ENCODE measurements around the gene HINFP.

The HINFP gene

GRCh38 chr11:119091966-119092879, 29.2 kb upstream of the HINFP start:
- no peak for TF ChIP-seq GATA2 (IDR thresholded peaks at IDR 0.05; ENCODE audit: low read depth, low read length)
- no peak for TF ChIP-seq GATA3 (IDR thresholded peaks at IDR 0.05; ENCODE audit: low read depth, low read length)

GRCh38 chr11:119092880-119093842, 28.2 kb upstream of the HINFP start:
- TF ChIP-seq GATA3 (IDR thresholded peaks at IDR 0.05; ENCODE audit: low read depth, low read length) (no peak), GATA2 (IDR thresholded peaks at IDR 0.05; ENCODE audit: low read depth, low read length) (no peak)

DNA sequence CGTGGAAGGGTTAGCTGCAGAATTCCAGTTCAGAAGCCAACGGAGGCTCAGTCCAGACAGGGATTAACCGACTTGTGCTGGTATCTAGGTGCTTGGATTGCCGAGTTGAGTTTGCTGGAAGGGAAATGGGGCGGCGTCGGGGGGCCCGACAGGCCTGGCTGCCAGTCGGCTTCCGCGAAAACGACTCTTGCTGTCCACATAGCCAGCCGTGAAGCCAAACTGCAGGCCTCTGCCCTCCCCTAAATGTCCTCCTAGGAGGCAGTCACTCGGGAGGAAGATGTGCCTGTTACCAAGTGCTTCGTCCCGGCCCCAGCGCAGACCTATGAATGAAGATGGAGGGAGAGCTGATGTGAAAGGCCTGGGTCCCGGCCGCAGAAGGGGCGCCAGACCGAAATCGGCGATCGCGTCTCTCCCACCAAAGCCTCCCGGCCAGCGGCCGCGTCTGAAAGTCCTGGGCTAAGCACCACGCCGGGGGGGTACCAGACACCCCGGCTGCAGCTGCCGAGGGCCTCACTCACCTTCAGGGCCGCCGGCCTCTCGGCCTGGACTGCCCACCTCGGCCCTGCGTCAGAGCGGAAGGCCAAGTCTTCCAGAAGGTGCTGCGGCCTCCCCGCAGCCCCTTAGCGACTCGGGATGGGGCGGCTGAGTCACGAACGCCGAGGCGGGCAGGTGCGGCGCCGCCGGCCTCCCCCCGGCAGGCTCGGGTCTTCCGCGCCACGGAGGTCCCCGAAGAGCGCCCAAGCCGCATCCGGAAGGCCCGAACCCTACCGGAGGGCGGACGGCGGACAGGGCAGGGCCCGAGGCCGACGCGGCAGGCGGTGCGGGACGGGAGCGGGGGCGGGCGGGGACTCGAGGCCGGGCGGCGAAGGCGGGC, 27.2 kb upstream of the HINFP start:
- TF ChIP-seq GATA3 (IDR thresholded peaks at IDR 0.05; ENCODE audit: low read depth, low read length) (no peak), GATA2 (IDR thresholded peaks at IDR 0.05; ENCODE audit: low read depth, low read length) (no peak)

DNA sequence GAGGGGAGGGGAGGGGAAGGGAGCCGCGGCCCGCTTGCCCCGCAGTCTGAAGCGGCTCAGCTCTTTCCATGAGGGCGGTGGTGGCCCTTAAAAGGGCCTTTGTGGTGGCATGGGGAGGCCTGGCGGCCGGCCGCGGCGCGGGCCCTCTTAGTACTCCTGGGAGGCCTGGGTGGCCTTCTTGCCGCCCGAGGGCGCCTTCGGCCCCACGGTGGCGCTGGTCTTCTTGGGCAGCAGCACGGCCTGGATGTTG, 26.6 kb upstream of the HINFP start:
- TF ChIP-seq GATA2 (IDR thresholded peaks at IDR 0.05; ENCODE audit: low read depth, low read length) (no peak), GATA3 (IDR thresholded peaks at IDR 0.05; ENCODE audit: low read depth, low read length) (no peak)

GRCh38 chr11:119095066-119095880, 26.1 kb upstream of the HINFP start:
- TF ChIP-seq GATA3 (IDR thresholded peaks at IDR 0.05; ENCODE audit: low read depth, low read length) (no peak), GATA2 (IDR thresholded peaks at IDR 0.05; ENCODE audit: low read depth, low read length) (no peak)

GRCh38 chr11:119099711-119100110, 21.7 kb upstream of the HINFP start:
- TF ChIP-seq GATA3 (IDR thresholded peaks at IDR 0.05; ENCODE audit: low read depth, low read length) (no peak), GATA2 (IDR thresholded peaks at IDR 0.05; ENCODE audit: low read depth, low read length) (no peak)

DNA sequence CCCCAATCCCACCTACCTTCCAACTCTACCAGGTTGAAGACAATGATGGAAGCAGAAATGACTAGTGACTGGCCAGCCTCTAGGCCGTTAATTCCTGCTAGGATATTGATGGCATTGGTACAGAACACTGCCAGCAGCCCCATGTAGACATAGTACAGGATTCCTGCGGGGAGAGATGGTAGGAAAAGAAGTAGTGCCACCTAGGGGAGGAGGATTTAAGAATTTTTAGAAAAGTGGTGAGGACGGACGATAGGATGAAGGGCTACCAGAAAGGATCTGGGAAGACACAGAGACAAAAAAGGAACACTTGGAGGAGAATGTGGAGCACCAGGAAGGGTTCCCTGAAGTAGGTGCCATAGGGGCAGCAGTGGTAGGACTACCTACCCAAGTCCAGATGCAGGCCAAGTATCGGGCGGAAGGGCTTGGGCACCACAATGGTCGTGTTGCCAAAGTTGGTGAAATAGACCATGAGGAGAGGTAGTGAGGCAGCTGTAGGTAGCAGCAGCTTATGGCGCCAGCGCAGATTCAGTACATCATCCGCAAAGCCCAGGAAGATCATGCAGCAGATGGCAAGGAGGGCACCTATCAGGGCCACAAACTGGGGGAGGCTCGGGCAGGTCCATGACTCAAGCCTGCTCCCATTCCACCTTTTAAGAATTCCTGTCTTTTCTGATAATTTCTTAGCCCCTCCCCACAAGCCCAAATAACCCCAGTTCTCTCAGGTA, 21.0 kb upstream of the HINFP start:
- TF ChIP-seq GATA3 (IDR thresholded peaks at IDR 0.05; ENCODE audit: low read depth, low read length): no peak
- no peak for TF ChIP-seq GATA2 (IDR thresholded peaks at IDR 0.05; ENCODE audit: low read depth, low read length)

- TF ChIP-seq GATA3 (IDR thresholded peaks at IDR 0.05; ENCODE audit: low read depth, low read length) (no peak), GATA2 (IDR thresholded peaks at IDR 0.05; ENCODE audit: low read depth, low read length) (no peak)
Measured at GRCh38 chr11:119100994-119101758, 20.2 kb upstream of the HINFP start.

DNA sequence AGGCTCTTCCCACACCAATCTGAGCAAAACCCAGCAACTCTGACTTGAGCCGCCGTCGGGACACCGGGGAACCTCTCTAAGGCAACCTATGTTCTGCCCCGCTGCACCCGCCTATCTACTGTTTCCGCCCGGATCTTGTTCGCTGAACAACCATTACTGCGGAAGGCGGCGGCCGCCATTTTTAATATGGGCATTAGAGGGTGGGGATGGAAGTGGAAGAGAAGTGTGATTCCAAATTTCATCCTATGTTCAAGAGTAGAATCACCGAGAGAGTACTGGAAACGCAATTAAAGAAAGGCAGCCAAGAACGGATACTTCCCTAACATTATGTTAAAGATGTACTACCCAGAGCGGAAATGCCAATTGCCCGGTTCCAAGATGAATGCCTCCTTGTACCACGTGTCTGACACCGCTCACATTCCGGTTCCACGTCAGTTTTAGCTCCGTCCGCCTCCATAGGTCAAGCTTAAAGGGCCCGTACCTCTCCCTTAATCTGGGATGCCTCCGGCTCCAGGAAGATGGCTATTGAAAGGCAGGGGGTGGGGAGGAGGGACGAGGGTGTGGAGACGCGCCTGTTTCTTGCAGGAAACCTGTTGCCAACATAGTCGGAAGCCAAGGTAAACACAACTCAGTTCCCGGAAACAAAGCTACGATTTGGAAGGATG, 19.5 kb upstream of the HINFP start, which contains the start of gene DPAGT1:
Gene DPAGT1, minus strand, starts transcription at position 95 of the 665 bp plus-strand sequence. CDS start 198 bp downstream, outside the sequence.
- TF ChIP-seq GATA2 (IDR thresholded peaks at IDR 0.05; ENCODE audit: low read depth, low read length) (0 out of 2 replicates have a peak, but pooled peaks have one; percentile 10), GATA3 (IDR thresholded peaks at IDR 0.05; ENCODE audit: low read depth, low read length) (no peak)

DNA sequence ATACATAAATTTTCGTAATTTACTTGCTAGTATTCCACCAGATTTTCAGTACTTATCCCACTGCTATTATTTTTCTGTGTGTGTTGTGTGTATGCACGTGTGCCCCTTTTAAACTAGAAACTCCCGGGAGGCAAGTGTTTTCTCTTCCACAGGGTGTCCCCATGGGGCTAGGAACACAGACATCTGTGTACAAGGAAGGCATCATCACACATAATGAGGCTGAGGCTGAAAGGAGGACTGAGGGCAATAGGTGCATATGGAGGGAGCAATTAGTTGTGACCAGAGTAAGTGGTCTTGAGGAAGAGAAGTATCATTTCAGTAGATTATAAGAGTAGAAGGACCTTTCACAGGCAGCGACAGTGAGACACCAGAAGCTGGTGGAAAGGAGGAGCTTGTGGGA, 17.6 kb upstream of the HINFP start:
- no peak for TF ChIP-seq GATA2 (IDR thresholded peaks at IDR 0.05; ENCODE audit: low read depth, low read length)
- TF ChIP-seq GATA3 (IDR thresholded peaks at IDR 0.05; ENCODE audit: low read depth, low read length): no peak
